ENCODE measurements around the gene IFNA6.

The IFNA6 gene

GRCh38 chr9:21331676-21332402, 18.8 kb downstream of the IFNA6 start:
- DNase-seq (ENCODE audit: extremely low read depth in 1 of 2, low read depth in 1 of 2), result no peak

- no peak for DNase-seq (ENCODE audit: extremely low read depth in 1 of 2, low read depth in 1 of 2)
These were observed 24.1 kb downstream of the IFNA6 start for GRCh38 chr9:21326526-21327139.

- DNase-seq (ENCODE audit: extremely low read depth in 1 of 2, low read depth in 1 of 2), result no peak
These were observed 26.6 kb downstream of the IFNA6 start for GRCh38 chr9:21324047-21324446.

- DNase-seq (ENCODE audit: extremely low read depth in 1 of 2, low read depth in 1 of 2), result no peak
These were observed 27.7 kb downstream of the IFNA6 start for GRCh38 chr9:21322911-21323461.

- DNase-seq (ENCODE audit: extremely low read depth in 1 of 2, low read depth in 1 of 2), result no peak
These were observed 30.2 kb downstream of the IFNA6 start for GRCh38 chr9:21320465-21320864.

GRCh38 chr9:21317956-21318923, 32.4 kb downstream of the IFNA6 start:
- DNase-seq (ENCODE audit: extremely low read depth in 1 of 2, low read depth in 1 of 2), result peak in 1 of 2 donors; percentile 9

- no peak for DNase-seq (ENCODE audit: extremely low read depth in 1 of 2, low read depth in 1 of 2)
These were observed 33.8 kb downstream of the IFNA6 start for GRCh38 chr9:21316860-21317259.

- DNase-seq (ENCODE audit: extremely low read depth in 1 of 2, low read depth in 1 of 2), result no peak
These were observed 34.5 kb downstream of the IFNA6 start for GRCh38 chr9:21316032-21316842.

- no peak for DNase-seq (ENCODE audit: extremely low read depth in 1 of 2, low read depth in 1 of 2)
These were observed 36.5 kb downstream of the IFNA6 start for GRCh38 chr9:21314152-21314551.

GRCh38 chr9:21311889-21312288, 38.8 kb downstream of the IFNA6 start:
- DNase-seq (ENCODE audit: extremely low read depth in 1 of 2, low read depth in 1 of 2), result no peak

- DNase-seq (ENCODE audit: extremely low read depth in 1 of 2, low read depth in 1 of 2), result no peak
These were observed 45.5 kb downstream of the IFNA6 start, which contains the start of gene IFNA5 for GRCh38 chr9:21305213-21305612. Gene IFNA5 (minus strand): TSS chr9:21305313. CDS start chr9:21305256, 57 bp downstream.

Measured in stimulated activated CD8-positive, alpha-beta memory T cell treated with anti-CD3 and anti-CD28 coated beads, Interleukin-7, amount 100 ng/mL, for 48 hours (primary cell).